NCI-H774 (cell line): Measurements from ENCODE around the gene SNX32.
"Not testable (repeated sequence)": the region's sequence is repeated elsewhere in the genome, so short reads cannot be mapped to it uniquely, and the experiment has no call there.

ENCODE experiments used
- DNase-seq: peaks from one replicate; lab custom pipeline; 2025; lab: John Stamatoyannopoulos, UW

Gene SNX32

DNA sequence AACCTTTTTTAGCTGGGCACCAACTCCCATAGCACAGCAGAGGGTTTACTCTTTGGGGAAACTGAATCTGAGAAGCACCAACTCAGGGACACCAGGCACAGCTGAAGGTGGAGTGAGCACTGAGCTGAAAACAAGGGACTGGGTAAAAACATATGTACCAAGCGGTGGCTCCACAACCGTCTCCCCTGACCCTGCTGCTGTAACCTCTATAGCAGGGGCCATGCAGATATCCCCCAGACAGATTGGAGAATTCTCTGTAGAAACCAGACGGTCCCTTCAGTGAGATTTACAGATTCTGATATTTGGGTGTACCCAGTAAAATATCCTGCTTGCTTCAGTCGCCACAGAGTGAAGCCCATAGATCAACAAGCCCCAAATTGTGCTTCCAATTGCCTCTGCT lies 4.3 kb upstream of the SNX32 start:
- DNase-seq = no peak

DNA sequence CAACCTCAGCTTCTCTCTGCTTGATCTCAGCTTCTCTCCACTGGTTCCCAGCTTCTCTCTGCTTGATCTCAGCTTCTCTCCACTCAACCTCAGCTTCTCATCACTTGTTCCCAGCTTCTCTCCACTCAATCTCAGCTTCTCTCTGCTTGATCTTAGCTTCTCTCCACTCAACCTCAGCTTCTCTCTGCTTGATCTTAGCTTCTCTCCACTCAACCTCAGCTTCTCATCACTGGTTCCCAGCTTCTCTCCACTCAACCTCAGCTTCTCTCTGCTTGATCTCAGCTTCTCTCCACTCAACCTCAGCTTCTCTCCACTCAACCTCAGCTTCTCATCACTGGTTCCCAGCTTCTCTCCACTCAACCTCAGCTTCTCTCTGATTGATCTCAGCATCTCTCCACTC lies 1.5 kb upstream of the SNX32 start:
- not testable (repeated sequence) for DNase-seq

DNA sequence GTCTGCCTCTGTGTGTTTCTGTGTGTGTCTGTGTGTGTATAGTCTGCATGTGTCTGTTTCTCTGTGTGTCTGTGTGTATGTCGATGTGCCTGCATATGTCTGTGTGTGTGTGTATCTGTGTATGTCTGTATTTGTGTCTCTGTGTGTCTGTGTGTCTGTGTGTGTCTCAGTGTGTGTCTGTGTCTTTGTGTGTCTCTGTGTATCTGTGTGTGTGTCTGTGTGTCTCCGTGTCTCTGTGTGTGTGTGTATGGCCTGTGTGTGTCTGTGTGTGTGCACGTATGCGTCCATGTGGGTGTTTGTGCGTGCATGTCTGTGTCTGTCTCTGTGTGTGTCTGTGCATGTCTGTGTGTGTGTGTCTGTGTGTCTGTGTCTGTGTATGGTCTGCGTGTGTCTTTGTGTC lies 439 bp downstream of the SNX32 start:
- no peak for DNase-seq

GRCh38 chr11:65842144-65842543 lies 8.4 kb downstream of the SNX32 start:
- DNase-seq = no peak

- DNase-seq = no peak
Measured at GRCh38 chr11:65843811-65844210, 10.0 kb downstream of the SNX32 start.

GRCh38 chr11:65844231-65844872 lies 10.6 kb downstream of the SNX32 start:
- DNase-seq = no peak

DNA sequence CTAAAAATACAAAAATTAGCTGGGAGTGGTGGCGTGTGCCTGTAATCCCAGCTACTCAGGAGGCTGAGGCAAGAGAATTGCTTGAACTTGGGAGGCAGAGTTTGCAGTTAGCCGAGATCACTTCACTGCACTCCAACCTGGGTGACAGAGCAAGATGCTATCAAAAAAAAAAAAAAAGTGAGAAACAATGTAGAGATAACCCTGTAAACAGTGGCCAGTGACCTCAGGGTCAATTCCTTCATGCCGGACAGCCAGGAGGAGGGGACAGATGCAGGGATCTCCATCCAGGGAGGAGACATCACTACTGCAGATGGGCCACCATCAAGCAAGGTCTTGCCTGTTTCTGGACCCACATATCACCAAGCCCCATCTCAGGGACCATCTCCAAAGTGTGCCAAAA lies 14.0 kb downstream of the SNX32 start:
- DNase-seq = no peak

- not testable (repeated sequence) for DNase-seq
Measured at GRCh38 chr11:65848693-65849092, 14.9 kb downstream of the SNX32 start.

GRCh38 chr11:65849366-65849765 lies 15.6 kb downstream of the SNX32 start:
- DNase-seq = no peak

GRCh38 chr11:65849771-65850216 lies 16.0 kb downstream of the SNX32 start:
- DNase-seq = no peak

DNA sequence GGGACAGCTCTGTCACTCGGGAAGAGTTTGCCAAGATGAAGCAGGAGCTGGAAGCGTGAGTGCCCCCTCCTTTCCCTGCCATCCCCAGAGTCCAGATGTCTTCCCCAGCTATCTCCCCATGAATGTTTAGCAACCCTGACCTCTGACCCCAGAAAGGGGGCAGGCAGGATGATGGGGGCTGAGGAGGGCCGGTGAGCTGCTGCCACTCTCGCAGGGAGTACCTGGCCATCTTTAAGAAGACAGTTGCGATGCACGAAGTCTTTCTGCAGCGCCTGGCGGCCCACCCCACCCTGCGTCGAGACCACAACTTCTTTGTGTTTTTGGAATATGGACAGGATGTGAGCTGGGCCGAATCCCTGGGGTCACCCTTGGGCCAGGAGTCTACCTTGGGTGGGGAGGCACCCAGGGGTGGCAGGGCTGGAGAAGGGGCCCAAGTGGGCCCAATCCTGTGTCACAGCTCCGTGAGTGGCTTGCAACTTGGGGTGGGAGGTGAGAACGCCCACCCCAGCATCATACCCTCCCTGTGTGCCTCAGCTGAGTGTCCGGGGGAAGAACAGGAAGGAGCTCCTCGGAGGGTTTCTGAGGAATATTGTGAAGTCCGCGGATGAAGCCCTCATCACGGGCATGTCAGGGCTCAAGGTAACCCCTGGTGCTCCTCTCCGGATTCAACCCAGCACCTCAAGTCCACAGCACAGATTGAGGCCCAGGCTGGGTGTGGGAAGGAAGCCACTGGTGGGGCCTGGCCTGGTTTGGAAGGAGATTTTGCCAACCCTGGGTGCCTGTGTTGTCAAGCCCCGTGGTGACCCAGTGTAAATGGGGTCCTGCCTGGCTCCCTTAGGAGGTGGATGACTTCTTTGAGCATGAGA lies 16.7 kb downstream of the SNX32 start:
- DNase-seq = no peak

GRCh38 chr11:65851083-65851579 lies 17.4 kb downstream of the SNX32 start:
- no peak for DNase-seq

- DNase-seq = no peak
Measured at GRCh38 chr11:65851811-65852507, 18.2 kb downstream of the SNX32 start.

- DNase-seq = no peak
Measured at GRCh38 chr11:65852508-65853245, 18.9 kb downstream of the SNX32 start.

- no peak for DNase-seq
Measured at GRCh38 chr11:65853246-65853979, 19.6 kb downstream of the SNX32 start.

DNA sequence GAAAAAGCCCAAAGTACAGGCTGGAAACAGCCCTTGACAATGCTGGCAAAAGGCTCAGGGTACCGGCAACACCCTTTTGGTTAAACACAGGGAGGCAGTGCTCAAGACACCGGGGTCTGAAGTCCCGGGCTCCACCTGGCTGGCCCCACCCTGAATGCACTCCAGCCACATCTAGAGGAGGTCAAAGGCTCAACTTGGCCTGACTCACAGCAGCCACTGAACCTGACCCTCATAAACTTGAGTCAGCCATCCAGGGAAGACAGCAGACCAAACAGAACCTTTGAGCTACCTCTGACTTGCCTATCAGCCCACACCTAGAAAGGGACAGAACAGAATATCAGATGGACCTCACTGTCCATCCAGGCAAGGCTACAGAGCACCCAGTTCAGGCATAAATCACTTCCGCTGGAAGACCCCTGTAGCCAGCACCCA lies 20.4 kb downstream of the SNX32 start:
- DNase-seq = no peak

GRCh38 chr11:65854852-65855837 lies 21.4 kb downstream of the SNX32 start:
- DNase-seq = no peak

- no peak for DNase-seq
Measured at GRCh38 chr11:65855927-65856363, 22.2 kb downstream of the SNX32 start.

GRCh38 chr11:65856689-65857499 lies 23.1 kb downstream of the SNX32 start:
- peak; percentile 71 for DNase-seq
